ENCODE results near the gene VAC14.

- TF ChIP-seq MAX (IDR thresholded peaks at IDR 0.05) (no peak), TAF1 (IDR thresholded peaks at IDR 0.05; ENCODE audit: low read depth) (no peak), EP300 (IDR thresholded peaks at IDR 0.05; ENCODE audit: borderline replicate concordance) (no peak), RAD21 (IDR thresholded peaks at IDR 0.05; ENCODE audit: low read depth) (no peak), USF1 (IDR thresholded peaks at IDR 0.05) (no peak), TEAD4 (IDR thresholded peaks at IDR 0.05) (no peak), TCF12 (IDR thresholded peaks at IDR 0.05; ENCODE audit: low read depth) (no peak), FOXM1 (IDR thresholded peaks at IDR 0.05; ENCODE audit: borderline replicate concordance, low read depth) (no peak)
Observed at GRCh38 chr16:70786020-70786755, 14.8 kb downstream of the VAC14 start.
